ENCODE measurements around the gene SMG1.
"Not testable (repeated sequence)": the region's sequence is repeated elsewhere in the genome, so short reads cannot be mapped to it uniquely, and the experiment has no call there.

SMG1 gene

GRCh38 chr16:18932243-18932987 is 6.2 kb upstream of the SMG1 start:
- DNase-seq: no peak

GRCh38 chr16:18931756-18932155 is 5.5 kb upstream of the SMG1 start:
- DNase-seq: no peak

GRCh38 chr16:18930095-18930494 is 3.9 kb upstream of the SMG1 start:
- DNase-seq: not testable (repeated sequence)

GRCh38 chr16:18928073-18928472 is 1.9 kb upstream of the SMG1 start:
- not testable (repeated sequence) for DNase-seq

- DNase-seq: not testable (repeated sequence)
Observed at GRCh38 chr16:18925215-18925985, 808 bp downstream of the SMG1 start.

GRCh38 chr16:18923935-18924334 is 2.3 kb downstream of the SMG1 start:
- DNase-seq: not testable (repeated sequence)

- not testable (repeated sequence) for DNase-seq
Observed at GRCh38 chr16:18923124-18923523, 3.1 kb downstream of the SMG1 start.

- DNase-seq: not testable (repeated sequence)
Observed at GRCh38 chr16:18909585-18909984, 16.6 kb downstream of the SMG1 start.

GRCh38 chr16:18908716-18909115 is 17.5 kb downstream of the SMG1 start:
- DNase-seq: not testable (repeated sequence)

- DNase-seq: not testable (repeated sequence)
Observed at GRCh38 chr16:18902778-18903177, 23.4 kb downstream of the SMG1 start.

- DNase-seq: not testable (repeated sequence)
Observed at GRCh38 chr16:18902044-18902443, 24.2 kb downstream of the SMG1 start.

- not testable (repeated sequence) for DNase-seq
Observed at GRCh38 chr16:18901194-18901593, 25.0 kb downstream of the SMG1 start.

- not testable (repeated sequence) for DNase-seq
Observed at GRCh38 chr16:18884456-18884855, 41.8 kb downstream of the SMG1 start.

GRCh38 chr16:18877734-18878133 is 48.5 kb downstream of the SMG1 start:
- DNase-seq: not testable (repeated sequence)

GRCh38 chr16:18877259-18877658 is 48.9 kb downstream of the SMG1 start:
- DNase-seq: not testable (repeated sequence)

GRCh38 chr16:18876301-18876700 is 49.9 kb downstream of the SMG1 start:
- not testable (repeated sequence) for DNase-seq

GRCh38 chr16:18869043-18869771 is 57.0 kb downstream of the SMG1 start:
- DNase-seq: not testable (repeated sequence)

GRCh38 chr16:18866277-18866823 is 59.9 kb downstream of the SMG1 start:
- not testable (repeated sequence) for DNase-seq

- not testable (repeated sequence) for DNase-seq
Observed at GRCh38 chr16:18862891-18863290, 63.3 kb downstream of the SMG1 start.

- DNase-seq: no peak
Observed at GRCh38 chr16:18855196-18855595, 71.0 kb downstream of the SMG1 start.

GRCh38 chr16:18853694-18854093 is 72.5 kb downstream of the SMG1 start:
- DNase-seq: no peak

GRCh38 chr16:18852647-18853046 is 73.6 kb downstream of the SMG1 start:
- no peak for DNase-seq

GRCh38 chr16:18846416-18846815 is 79.8 kb downstream of the SMG1 start:
- no peak for DNase-seq
